ENCODE measurements around the gene CYB561D2.

The CYB561D2 gene

DNA sequence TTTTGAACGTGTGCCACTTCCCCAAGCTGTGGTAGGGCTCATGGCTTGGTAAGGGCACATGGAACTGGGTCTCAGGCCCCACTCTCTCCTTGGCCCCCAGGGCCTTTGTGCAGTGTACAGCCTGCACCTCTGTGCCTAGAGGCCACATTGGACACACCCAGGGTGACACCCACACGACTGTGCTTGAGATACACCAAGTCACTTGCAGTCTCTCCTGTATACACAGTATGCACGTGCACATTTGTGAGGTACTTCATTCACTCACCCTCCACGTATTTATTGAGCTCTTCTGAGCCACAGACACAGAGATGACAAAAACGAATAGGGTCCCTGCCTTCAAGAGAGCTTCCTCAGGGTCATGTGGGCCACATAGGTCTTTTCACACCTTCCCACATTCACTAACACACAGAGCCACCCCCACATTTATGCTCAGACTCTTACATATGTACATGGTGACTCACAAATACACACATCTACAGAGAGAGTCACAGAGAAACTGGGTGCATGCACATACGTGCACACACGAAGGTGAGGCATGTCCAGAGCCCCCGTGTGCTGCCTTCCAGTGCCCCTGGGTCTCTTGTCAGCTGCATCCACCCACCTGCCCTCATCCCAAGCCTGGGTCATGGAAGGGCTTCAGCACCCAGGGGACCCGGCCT lies 18.5 kb downstream of the CYB561D2 start:
- no peak for DNase-seq

DNA sequence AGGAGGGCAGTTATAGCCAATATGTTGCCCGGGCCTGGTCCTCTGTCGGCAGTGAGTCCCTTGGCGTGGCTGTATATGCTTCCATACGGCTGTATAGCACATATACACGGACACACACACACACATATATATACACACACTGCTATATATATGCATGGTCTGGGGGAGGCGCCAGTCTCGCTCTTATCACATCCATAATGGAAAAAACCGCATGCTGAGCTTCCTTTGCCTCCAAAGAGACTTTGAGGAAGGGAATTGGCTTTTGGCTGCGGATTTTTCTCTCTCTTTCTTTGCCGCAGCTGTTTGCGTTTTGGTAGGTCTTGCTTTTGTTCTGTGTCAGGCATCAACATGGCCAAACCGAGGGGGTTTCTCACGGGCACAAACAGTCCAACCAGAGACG lies 19.9 kb downstream of the CYB561D2 start:
- no peak for DNase-seq

DNA sequence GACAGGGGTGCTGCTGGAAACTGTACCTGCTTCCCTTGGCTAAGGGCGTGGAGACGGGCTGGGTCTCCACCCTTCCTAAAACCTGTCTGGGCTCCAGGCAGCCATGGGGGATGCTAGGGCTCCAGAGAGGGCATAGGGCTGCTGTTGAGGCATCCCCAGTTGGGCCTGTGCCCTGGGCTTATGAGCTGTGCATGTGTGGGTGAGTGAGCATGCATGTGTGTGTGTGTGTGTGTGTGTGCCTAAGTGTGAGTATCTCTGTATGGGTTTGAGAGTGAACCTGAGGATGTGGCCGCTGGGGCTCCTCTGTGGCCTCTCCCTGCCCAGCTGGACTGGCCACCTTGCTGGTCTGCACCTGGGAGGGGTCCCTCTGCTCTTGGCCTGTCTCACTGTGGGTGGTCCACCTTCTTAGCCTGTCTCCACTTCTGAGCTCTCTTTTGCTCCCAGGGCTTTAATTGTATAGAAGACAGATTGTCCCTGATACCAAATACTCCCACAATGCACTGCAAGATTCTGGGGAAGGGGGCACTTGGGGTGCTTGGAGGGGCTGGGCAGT lies 20.5 kb downstream of the CYB561D2 start:
- no peak for DNase-seq

DNA sequence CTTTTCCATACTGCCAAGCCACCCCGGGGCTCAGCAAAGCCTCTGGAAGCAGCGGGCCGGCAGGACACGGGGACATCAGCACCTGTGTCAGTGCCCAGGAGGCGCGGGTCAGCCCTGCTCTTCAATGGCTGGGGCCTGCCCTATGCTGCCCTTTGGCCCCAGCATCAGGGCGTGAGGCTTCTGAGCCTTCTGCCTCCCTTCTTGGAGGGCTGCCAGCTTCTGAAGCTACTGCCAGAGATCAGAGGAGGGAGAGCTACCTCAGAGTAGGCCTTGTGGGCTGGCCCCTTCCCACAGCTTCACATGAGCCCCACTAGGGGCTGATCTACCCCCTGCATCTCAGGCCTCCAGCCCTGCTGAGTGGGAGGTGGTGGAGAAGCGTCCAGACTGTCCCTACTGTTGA lies 21.7 kb downstream of the CYB561D2 start:
- DNase-seq: no peak

DNA sequence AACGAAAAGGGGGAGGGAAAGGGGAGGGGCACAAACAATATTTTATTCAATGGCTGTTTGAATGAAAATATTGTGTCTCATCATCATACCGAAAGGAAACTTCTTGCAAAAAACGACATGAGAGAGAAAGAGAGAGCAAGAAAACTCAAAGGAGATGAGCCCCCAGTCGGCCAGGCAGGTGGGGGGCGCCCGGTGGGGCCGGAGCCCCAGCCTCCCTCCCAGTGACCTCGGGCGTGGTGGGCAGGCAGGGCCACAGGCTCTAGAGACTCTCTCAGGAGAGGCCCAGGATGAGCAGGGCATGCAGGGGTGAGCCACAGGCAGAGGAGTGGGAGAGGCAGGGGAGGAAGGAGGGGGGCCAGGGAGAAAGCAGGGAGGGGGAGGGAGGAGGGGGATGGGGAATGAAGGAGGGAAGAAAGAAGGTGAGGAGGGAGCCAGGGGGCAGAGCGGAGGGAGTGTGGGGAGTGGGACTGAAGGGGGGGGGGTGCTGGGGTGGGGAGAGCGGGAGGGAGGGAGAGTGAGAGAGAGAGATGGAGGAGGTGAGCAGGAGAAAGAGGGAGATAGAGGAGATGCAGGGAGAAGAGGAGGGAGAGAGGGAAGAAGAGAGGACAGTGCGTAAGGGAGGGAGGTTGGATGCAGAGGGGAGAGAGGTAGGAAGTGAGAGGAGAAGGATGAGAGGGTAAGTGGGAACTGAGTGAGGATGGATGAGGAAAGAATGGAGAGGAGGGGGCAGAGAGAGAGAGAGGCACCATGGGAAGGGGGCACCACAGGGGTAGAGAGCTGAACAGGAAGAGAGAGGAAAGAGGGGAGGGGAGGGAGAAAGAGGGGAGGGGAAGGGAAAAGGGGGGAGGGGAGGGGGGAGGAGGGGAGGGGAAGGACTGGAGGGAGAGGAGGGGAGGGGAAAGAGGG lies 22.7 kb downstream of the CYB561D2 start:
- no peak for DNase-seq

DNA sequence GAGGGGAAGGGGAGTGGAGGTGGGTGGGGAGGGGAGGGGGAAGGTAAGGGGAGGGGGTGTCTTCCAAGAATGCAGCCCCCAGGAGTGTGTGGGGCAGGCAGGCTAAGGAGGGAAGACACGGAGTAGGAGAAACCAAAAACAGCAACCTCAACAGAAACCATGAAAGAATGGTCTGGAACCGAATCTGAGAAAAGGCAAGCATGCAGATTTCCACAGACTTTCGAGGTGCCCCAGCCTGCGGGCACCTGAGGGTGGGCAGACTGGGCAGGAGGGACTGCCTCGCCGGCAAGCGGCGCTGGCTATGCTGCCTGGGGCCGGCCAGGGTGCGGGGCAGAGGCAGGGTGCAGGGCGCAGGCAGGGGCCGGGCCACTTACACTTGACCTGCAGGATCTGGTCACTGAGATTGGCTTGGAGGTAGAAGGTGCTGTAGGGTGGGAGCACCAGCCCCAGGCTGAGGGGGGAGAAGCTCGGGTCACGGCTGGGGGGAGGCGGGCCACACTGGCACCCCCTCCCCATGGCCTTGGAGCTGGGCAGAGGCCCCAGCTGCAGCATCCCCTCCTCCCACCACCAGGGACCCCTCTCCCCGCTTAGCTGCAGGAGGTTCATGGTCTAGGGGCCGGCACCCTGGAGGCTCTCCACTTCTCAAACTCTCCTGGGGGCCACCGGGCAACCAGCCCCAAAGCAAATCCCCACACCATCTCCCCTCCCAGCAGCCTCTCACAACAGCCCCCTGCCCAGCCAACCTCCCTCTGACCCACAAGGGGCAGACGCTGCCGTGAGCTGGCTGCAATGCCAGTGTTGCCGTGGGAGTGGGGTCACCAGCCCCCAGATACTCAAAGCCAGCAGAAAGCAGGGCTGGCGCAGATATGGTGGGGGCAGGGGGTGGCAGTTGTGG lies 23.9 kb downstream of the CYB561D2 start:
- DNase-seq: no peak

DNA sequence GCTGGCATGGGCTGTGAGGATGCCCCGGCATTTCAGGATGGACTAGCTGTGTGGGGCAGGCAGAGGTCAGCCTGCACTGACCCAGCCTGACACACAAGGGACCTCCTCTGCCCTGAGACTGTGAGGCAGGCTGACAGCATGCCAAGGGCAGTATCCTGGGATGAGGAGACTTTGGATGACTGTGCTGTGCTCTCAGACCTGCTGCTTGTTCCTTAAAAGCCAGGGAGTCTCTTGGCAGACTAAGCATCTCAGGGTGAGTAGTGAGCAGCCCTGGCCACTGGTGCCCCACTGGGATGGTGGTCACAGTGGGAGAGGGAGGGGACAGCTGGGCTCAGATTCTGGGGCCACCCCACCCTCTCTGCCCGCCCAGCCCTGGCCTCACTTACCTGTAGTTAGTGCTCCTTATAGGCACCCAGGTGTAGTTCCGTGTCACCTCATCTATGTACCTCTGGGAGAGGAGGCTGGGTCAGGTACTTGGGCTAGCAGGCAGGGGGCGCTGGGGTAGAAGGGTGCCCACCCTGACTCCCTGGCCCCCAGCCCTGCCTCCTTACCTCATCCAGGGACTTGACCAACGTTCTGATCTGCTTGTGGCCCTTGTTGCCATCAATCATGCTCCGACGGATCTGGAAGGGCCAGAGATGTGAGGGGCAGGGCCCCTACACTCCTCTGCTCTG lies 24.7 kb downstream of the CYB561D2 start:
- DNase-seq: no peak

DNA sequence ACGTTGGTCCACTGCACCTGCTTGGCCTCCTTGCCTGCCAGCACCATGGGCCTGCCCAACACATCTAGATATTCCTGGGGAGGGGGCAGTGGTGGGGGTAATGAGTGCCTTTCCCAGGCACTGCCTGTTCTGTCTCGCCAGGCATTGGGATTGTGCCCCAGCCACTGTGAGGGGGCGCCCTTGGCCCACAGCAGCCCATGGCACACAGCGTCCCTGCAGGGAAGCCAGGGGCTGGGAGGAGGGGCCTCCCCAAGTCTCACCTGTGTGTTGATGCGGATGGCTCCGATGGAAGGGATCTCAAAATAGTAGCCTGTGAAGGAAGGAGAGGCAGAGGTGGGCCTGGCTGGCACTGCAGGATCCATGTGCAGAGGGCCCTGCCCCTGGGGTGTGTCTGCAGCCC lies 27.4 kb downstream of the CYB561D2 start:
- DNase-seq: no peak

DNA sequence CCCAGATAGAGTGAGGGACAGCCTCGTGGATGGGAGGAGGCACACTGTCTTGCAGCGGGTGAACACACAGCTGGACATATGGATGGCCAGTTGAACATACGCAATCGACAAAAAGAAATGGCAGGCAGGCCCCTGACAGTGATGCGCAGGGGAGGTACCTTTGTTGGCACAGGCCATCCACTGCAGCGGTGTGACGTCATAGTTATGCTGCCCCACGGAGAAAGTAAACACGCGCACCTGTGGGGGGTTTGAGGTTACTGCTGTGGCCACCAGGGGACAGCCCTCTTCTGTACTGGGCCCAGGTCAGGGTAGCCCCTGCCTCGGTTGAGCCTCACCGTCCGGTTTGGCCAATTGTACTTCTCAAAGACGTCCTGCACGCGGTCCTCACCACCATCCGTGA lies 28.1 kb downstream of the CYB561D2 start:
- no peak for DNase-seq

DNA sequence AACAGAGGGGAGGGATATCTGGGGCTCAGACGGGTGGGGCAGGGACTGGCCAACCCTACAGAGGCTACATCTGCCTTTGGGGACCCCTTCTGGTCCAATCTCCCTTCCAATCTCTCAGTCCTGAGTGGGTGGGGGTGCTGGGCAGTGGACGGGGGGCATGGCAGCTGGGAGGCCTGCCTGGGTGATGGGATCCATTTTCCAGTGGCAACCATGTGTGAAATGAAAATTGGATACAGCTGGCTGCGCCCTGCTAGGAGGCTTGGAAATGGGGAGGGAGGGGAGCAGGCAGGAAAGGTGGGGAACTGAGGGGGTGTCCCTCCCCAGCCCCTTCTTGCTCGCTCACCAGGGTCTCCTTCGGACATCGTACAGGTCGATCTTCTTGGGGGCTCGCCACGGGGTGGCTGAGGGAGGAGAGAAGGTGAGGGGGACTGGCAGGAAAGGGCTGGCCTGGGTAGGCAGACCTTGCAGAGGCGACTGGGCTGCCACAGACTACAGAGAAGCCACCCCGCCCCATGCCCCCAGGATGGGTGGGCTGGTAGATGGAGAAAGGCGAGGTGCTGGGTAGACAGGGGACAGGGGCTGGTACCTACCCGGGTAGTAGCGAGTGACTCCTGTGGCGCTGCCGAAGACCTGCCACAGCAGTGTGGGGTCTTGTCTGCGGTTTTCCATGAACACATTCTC lies 29.9 kb downstream of the CYB561D2 start:
- no peak for DNase-seq

DNA sequence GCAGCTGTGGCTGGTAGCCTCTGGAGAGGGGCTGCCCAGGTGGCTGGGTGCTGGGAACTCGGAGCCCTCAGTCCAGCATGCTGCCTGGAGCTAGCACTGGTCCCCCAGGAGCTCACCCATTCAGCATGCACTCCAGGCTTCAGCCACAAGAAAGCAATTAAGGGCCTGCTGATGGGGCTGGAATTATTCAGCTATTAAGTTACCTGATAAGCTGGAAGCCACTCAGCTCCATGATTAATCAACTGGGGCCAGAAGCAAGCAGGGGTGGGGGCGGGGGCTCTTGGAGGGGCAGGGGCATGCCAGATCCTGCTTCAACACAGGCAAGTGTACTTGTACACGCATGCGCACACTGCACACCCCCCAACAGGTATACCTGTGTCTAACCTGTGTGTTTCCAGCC lies 30.7 kb downstream of the CYB561D2 start:
- no peak for DNase-seq

DNA sequence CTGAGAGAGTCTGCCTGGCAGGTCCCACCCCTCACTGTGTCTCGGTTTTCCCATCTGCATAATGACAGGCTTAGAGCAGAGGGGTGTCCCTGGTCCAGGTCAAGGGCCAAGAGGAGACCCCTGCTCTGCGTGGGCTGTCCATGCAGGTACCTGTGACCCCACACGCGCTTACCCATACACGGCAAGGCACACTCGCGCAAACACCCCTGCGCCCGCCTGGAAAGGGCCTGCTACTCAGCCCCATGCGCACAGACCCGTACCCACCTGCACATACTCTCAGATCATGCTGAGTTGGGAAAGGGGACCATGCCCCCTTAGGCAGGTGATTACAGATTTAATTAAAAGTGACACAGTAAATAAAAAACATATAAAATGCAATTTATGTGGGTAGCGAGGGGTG lies 32.1 kb downstream of the CYB561D2 start:
- no peak for DNase-seq

DNA sequence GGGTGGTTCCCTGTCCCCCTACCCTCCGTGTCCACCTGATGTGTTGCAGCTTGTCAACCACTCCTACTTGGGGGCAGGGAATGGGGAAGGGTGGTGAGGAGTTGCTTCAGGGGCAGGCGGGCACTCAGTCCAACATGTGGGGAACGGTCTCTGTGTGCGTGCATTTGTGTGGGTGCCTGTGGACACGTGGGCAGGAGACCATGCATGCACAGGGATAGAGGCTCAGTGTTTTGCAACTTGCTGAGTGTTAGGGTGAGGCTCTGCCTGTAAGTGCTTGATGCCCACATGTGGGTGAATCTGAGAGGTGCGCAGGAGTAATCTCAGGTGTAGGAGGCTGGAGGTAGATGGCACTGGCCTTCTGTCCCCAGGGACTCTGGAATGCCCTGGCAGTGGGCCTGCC lies 33.1 kb downstream of the CYB561D2 start:
- no peak for DNase-seq

DNA sequence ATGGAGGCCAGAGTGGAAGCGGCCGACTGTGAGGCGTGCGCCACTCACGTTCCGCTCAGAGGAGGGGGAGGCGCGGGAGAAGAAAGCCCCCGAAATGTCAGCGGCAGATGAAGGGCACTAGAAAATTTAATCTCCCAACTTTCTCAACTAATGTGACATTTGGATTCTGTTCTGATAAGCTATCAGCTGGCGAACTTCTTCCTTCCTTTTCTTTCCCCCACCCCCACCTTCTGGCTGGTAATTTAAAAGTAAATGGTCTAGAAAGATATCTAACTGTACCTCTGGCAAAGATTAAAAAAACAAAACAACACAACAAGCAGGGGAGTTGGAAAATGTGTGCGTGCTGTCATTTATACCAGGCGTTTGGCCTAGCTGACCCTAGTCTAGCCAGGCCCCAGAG lies 35.1 kb downstream of the CYB561D2 start:
- DNase-seq: no peak

DNA sequence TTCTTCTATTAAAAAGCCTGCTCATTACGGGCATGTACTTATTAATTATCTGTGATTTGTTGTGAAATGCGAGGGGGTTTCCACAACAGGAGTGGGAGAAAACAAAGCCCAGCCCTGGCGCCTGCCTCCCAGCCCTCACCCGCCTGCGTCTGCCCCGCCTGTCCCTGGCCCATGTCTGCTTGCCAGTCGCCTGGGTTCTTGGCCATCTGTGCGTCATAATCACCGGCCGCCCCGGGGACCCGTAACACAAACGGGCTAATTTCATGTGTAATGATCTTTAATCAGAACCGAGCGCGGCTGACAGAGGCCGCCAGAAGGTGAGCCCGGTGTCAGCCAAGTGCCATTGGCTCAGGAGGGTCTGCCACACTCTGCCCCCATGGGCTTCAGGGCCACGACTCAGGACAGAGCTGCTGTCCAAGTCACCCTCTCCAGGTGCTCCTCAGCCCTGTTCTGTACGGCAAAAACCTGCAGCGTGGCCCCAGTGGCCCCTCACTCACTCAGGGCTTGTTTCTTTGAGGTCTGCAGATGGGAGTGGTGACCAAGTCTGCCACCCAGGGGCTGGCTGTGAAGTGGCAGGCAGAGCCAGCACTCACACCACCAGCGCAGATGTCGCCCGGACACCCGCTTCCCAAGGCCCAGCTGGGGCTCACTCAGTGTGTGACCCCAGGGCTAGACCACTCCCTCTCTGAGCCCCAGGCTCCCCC lies 37.5 kb downstream of the CYB561D2 start:
- no peak for DNase-seq

DNA sequence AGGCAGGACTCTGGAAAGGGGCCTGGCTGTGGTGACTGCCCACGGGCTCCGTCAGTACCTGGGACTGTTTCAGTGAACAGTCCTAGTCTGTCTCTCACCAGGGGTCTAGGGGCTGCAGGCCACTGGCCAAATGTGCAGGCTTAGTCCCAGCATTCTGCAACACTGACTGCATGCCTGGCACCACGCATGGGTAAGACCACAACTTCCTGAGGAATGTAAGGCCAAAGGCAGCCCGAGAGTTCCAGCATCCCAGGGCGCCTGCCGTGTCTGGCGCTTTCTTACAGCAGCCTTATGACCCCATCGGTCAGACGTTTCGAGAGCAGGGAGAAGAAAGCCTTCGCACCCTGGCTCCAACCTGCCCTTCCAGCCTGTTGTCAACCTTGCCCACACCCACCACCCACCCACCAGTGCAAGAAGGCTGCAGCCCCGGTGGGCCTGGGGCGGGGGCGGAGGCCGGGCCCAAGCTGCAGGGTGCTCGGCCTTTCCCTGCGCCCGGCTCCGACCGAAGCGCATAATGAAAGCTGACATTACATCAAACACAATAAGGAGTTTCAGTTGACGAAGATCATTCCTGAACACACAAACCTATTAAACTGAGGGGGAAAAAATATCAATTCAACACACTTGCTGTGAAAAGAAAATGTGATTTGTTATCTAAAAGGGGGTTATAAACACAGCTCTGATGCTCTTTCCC lies 38.2 kb downstream of the CYB561D2 start:
- no peak for DNase-seq

DNA sequence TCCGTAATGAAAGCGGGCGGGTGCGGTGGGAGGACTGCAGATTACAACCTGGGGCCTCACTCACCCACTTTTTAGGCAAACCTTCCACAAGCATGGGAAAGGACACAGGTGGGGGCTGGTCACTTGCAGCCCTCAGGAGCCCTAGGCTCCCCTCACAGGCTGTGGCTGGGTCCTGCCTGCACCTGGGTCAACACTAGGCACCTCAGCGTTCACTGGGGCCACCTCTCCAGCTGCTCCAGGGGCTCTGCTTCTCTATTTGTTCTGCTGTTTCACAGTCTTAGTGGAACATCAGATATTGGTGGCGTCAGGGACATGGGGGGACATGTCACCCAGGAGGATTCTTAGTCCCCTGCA lies 38.7 kb downstream of the CYB561D2 start:
- DNase-seq: no peak

DNA sequence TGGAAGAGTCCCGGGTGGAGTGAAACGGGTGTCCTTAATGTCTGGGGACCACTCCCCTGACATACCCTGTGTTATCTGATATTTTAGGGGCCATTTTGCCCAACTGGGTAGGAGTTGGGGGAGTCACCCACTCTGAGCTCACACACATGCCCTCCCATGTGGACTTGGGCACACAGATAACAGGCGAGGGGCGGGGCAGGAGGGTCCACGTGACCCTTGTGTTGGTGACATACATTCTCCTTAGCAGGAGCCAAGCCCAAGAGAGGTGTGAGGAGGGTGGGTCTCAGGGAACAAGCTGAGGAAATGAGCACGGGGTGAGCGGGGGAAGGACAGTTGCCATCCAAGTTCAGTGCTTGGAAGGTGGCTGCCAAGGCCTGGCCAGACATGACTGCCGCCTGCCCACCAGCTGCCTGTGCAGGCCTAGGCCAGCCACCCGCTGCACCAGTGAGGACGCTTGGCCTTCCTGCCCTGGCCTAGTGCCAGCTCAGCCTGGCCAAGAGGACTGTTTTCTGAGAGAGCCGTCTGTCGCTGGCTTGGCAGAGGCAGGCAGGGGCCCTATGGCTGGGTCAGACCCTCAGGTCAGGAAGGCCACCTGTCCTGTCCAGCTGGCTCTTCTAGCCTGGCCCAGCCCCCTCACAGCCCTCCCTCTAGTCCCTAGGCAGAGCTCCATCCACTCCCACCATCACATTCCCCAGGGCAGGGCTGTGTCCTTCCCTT lies 40.0 kb downstream of the CYB561D2 start:
- no peak for DNase-seq

DNA sequence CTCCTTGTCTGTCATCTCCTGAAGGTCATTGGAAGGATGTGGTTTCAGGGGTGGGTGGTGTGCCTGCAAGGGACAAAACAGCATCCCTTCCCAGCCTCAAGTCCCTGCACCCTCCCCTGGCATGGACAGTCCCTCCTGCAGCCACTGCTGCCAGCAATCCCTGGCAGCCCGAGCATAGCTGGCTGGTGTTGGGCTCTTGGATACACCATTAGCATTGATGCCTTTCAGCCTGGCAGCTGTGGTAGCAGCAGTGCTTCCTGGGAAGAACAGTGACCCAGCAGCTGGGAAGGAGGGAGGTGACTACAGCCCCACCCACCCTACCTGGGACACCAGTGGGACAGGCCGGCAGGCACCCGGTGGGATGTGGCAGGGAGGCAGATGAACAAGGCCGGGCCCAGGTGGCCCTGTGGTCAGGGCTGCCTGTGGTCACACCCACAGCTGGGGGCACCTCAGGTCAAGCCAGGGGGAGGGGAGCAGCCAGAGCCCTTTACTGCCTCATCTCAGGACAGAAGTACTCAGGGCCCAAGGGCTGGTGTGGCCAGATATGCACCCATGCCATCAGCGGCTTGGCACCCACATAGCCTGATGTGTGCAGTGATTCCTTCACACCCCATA lies 41.5 kb downstream of the CYB561D2 start:
- no peak for DNase-seq

DNA sequence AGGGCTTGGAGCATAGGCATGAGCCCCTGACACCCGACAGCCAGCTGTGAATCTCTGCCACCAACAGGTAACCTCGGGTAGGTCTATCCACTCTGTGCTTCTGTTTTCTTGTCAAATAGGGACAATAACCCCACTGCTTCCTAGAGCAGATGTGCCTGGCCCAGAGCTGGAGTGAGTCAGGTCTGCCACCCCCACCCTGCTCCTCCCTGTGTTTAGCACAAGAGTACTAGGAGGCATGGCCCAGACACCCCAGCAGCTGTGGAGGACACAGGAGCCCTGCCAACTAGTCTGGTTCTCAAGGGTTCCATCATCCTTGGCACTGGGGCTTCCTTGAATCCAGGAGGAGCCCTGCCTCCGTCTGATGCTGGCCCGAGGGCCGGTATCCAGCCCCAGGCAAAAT lies 42.4 kb downstream of the CYB561D2 start:
- no peak for DNase-seq
